Measurements from ENCODE around the gene USP9Y. TPM values are rescaled to one million over a fixed set of nuclear protein-coding genes. Genes with fewer than 3 reads are reported as not detected.

Gene USP9Y
- total and polyA plus RNA-seq, 2 experiments from 2014 or later: not detected

DNA sequence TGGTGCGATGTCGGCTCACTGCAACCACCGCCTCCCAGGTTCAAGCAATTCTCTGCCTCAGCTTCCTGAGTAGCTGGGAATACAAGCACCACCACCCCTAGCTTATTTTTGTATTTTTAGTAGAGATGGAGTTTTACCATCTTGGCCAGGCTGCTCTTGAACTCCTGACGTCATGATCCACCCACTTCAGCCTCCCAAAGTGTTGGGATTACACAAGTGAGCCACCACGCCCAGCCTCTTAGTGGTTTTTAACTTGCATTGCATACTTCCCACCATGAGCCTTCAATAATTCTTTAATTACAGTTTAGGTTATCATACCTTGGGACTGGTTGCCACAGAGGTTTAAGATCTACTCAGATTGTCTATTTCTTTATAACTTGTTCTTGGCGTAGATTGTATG, 14.3 kb downstream of the USP9Y start:
- TF ChIP-seq, protein P1, sequence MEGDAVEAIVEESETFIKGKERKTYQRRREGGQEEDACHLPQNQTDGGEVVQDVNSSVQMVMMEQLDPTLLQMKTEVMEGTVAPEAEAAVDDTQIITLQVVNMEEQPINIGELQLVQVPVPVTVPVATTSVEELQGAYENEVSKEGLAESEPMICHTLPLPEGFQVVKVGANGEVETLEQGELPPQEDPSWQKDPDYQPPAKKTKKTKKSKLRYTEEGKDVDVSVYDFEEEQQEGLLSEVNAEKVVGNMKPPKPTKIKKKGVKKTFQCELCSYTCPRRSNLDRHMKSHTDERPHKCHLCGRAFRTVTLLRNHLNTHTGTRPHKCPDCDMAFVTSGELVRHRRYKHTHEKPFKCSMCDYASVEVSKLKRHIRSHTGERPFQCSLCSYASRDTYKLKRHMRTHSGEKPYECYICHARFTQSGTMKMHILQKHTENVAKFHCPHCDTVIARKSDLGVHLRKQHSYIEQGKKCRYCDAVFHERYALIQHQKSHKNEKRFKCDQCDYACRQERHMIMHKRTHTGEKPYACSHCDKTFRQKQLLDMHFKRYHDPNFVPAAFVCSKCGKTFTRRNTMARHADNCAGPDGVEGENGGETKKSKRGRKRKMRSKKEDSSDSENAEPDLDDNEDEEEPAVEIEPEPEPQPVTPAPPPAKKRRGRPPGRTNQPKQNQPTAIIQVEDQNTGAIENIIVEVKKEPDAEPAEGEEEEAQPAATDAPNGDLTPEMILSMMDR (IDR thresholded peaks at IDR 0.05; ENCODE audit: low read depth, low read length): no peak
- H3K4me3 ChIP-seq: no peak overlapping the region
- H3K9me3 ChIP-seq (ENCODE audit: low read depth): no peaks in the 10 kb centered on the region
- no peak for DNase-seq (ENCODE audit: low read depth in 1 of 2, low spot score in 1 of 2)
- no peaks in the 10 kb centered on the region for H3K27me3 ChIP-seq
- H3K36me3 ChIP-seq: no peaks in the 10 kb centered on the region
- H3K4me1 ChIP-seq (ENCODE audit: low read depth): no peaks in the 10 kb centered on the region
- no peak overlapping the region for H3K27ac ChIP-seq

DNA sequence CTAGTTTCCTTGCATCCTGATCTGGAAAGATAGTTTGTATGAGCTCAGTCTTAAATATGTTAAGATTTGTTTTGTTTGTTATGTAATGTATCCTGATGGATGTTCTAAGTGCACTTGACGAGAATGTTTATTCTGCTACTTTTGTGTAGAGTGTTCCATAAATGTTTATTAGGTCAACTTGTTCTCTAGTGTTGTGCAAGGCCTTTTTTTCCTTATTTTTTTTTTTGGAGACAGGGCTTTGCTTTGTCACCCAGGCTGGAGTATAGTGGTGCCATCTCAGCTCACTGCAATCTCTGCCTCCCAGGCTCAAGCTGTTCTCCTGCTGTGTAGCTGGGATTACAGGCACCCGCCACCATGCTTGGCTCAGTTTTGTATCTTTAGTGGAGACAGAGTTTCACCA, 28.7 kb downstream of the USP9Y start:
- H3K9me3 ChIP-seq (ENCODE audit: low read depth): no peaks in the 10 kb centered on the region
- no peak overlapping the region for H3K27ac ChIP-seq

DNA sequence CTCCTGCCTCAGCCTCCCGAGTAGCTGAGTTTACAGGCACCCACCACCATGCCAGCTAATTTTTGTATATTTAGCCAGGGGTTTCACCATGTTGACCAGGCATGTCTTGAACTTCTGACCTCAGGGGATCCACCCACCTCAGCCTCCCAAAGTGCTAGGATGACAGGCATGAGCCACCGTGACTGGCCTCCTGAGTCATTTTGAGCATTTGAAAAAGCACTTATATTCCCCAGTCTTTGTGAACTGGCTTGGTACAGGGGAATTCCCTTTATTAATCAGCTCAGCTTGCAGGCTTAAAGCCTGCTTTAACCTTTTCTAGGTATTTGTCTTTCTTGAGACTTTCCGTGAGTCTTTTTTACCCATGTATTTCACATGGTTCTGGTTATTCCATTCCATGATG, 32.6 kb downstream of the USP9Y start:
- TF ChIP-seq, protein P1 (IDR thresholded peaks at IDR 0.05; ENCODE audit: low read depth, low read length): no peak
- no peak for DNase-seq (ENCODE audit: low read depth in 1 of 2, low spot score in 1 of 2)

More for the DNA sequence above, 28.7 kb downstream of the USP9Y start:
- Histone ChIP-seq H3K27me3 (no peaks in the 10 kb centered on the region), H3K36me3 (no peaks in the 10 kb centered on the region), H3K4me1 (ENCODE audit: low read depth) (no peaks in the 10 kb centered on the region), H3K4me3 (no peak overlapping the region)
- no peak for DNase-seq (ENCODE audit: low read depth in 1 of 2, low spot score in 1 of 2)
- TF ChIP-seq, protein P1 (IDR thresholded peaks at IDR 0.05; ENCODE audit: low read depth, low read length): no peak

DNA sequence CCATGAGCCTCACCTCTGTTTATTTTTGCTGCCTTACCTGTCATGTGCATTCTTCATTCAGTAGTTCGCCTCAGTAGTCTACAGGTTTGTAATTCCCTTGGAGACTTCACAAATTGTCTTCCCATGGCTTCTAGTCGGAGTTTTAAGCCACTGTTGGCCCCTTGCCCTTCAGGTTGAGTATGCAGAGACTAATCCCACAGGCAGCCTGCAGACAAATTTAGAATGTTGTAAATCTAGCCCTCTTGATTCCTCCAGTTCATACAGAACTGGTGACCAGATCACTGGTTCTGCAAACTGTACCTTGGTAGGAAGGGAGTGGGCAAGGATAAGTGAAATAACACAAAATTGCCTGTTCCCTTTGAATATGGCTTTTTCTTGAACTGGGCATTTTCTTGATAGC, 33.0 kb downstream of the USP9Y start:
- TF ChIP-seq, protein P1 (IDR thresholded peaks at IDR 0.05; ENCODE audit: low read depth, low read length): no peak
- no peaks in the 10 kb centered on the region for H3K27me3 ChIP-seq
- H3K27ac ChIP-seq: no peak overlapping the region
- no peak overlapping the region for H3K4me3 ChIP-seq
- no peaks in the 10 kb centered on the region for H3K36me3 ChIP-seq
- no peaks in the 10 kb centered on the region for H3K9me3 ChIP-seq (ENCODE audit: low read depth)
- no peaks in the 10 kb centered on the region for H3K4me1 ChIP-seq (ENCODE audit: low read depth)
- no peak for DNase-seq (ENCODE audit: low read depth in 1 of 2, low spot score in 1 of 2)

More for the DNA sequence above, 32.6 kb downstream of the USP9Y start:
- Histone ChIP-seq H3K27me3 (no peaks in the 10 kb centered on the region), H3K4me1 (ENCODE audit: low read depth) (no peaks in the 10 kb centered on the region), H3K27ac (no peak overlapping the region), H3K36me3 (no peaks in the 10 kb centered on the region), H3K4me3 (no peak overlapping the region), H3K9me3 (ENCODE audit: low read depth) (no peaks in the 10 kb centered on the region)

DNA sequence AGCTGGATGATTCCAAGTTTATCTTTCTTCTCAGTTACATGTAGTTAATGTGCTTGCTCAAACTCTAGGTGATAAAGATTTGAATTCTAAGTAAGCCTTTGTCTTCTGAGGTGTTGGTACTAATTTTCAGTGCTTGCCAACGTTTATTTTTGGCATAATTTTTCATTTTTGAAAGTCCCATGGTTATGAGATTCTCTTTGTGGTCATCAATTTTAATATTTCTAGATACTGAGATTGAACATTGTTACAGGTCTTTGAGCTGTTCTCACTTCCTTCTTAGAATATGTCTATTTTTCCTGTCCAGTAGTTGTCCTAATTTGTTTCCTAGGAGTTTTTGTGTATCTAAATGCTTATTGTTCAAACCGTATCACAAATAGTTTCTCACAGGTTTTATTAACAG, 40.4 kb downstream of the USP9Y start:
- TF ChIP-seq, protein P1 (IDR thresholded peaks at IDR 0.05; ENCODE audit: low read depth, low read length): no peak
- no peaks in the 10 kb centered on the region for H3K4me1 ChIP-seq (ENCODE audit: low read depth)
- no peaks in the 10 kb centered on the region for H3K9me3 ChIP-seq (ENCODE audit: low read depth)
- DNase-seq (ENCODE audit: low read depth in 1 of 2, low spot score in 1 of 2): no peak
- no peak overlapping the region for H3K27ac ChIP-seq
- H3K27me3 ChIP-seq: no peaks in the 10 kb centered on the region
- H3K4me3 ChIP-seq: no peak overlapping the region
- H3K36me3 ChIP-seq: no peaks in the 10 kb centered on the region

DNA sequence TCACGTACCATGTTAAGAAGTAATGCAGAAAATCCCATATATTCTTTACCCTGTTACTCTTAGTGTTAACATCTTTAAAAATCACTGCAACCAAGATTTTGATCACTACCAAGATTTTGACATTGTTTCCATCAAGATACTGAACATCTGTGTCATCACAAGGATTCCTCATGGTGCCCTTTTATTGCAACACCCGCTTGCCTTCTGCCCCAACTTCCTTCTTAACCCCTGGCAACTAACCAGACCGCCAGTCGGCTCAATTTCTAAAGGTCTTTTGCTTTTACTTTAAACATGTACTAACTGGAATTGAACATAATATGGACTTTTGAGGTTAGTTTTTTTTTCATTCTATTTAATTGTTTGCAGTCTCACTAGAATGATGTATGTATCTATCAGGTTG, 41.7 kb downstream of the USP9Y start:
- TF ChIP-seq, protein P1 (IDR thresholded peaks at IDR 0.05; ENCODE audit: low read depth, low read length): no peak
- Histone ChIP-seq H3K4me3 (no peak overlapping the region), H3K27me3 (no peaks in the 10 kb centered on the region), H3K9me3 (ENCODE audit: low read depth) (no peaks in the 10 kb centered on the region), H3K27ac (no peak overlapping the region), H3K36me3 (no peaks in the 10 kb centered on the region), H3K4me1 (ENCODE audit: low read depth) (no peaks in the 10 kb centered on the region)
- DNase-seq (ENCODE audit: low read depth in 1 of 2, low spot score in 1 of 2): no peak
